HG02973 (cell line): Measurements from ENCODE around the gene EMX2.

Source experiments
- ATAC-seq: cut with Tn5 transposase; IDR thresholded peaks from one replicate; pipeline ENCODE4 v1.9.1; 2021; ENCODE audit warnings: moderate library complexity; ENCODE audit not compliant: unreplicated experiment

The EMX2 gene

GRCh38 chr10:117591043-117591442 is 48.5 kb downstream of the EMX2 start:
- no peak for ATAC-seq

- no peak for ATAC-seq
Measured at GRCh38 chr10:117594722-117595121, 52.2 kb downstream of the EMX2 start.

GRCh38 chr10:117596706-117597105 is 54.2 kb downstream of the EMX2 start:
- ATAC-seq: no peak

GRCh38 chr10:117597216-117597615 is 54.7 kb downstream of the EMX2 start:
- ATAC-seq: no peak
